Activated CD8-positive, alpha-beta memory T cell treated with anti-CD3 and anti-CD28 coated beads, Interleukin-2, amount 50 U/mL, for 1 hour (primary cell): ENCODE measurements around the gene AMBRA1.
"Not testable (repeated sequence)": the region's sequence is repeated elsewhere in the genome, so short reads cannot be mapped to it uniquely, and the experiment has no call there.

ENCODE experiments used
- DNase-seq: peaks from one replicate; pipeline ENCODE4 v3.0.0-alpha.2; 2020; ENCODE audit errors: extremely low read depth

The AMBRA1 gene

GRCh38 chr11:46382646-46383403, 211.0 kb downstream of the AMBRA1 start:
- DNase-seq: no peak

GRCh38 chr11:46381819-46382645, 211.8 kb downstream of the AMBRA1 start:
- DNase-seq: no peak

- DNase-seq: no peak
Measured at GRCh38 chr11:46381048-46381818, 212.6 kb downstream of the AMBRA1 start, which contains the start of gene MDK. Gene MDK, plus strand, starts transcription at chr11:46381669. Its CDS starts 389 bp downstream, at chr11:46382058.

GRCh38 chr11:46380340-46381047, 213.3 kb downstream of the AMBRA1 start:
- DNase-seq: no peak

GRCh38 chr11:46379482-46380293, 214.1 kb downstream of the AMBRA1 start:
- DNase-seq: not testable (repeated sequence)

GRCh38 chr11:46378811-46379481, 214.9 kb downstream of the AMBRA1 start:
- no peak for DNase-seq

- DNase-seq: no peak
Measured at GRCh38 chr11:46378296-46378695, 215.5 kb downstream of the AMBRA1 start.

- no peak for DNase-seq
Measured at GRCh38 chr11:46377831-46378230, 216.0 kb downstream of the AMBRA1 start.

- no peak for DNase-seq
Measured at GRCh38 chr11:46377290-46377689, 216.5 kb downstream of the AMBRA1 start.

- DNase-seq: no peak
Measured at GRCh38 chr11:46376258-46377050, 217.4 kb downstream of the AMBRA1 start.

- no peak for DNase-seq
Measured at GRCh38 chr11:46375392-46376101, 218.3 kb downstream of the AMBRA1 start.

- DNase-seq: no peak
Measured at GRCh38 chr11:46374815-46375214, 219.0 kb downstream of the AMBRA1 start.

- DNase-seq: no peak
Measured at GRCh38 chr11:46373787-46374740, 219.8 kb downstream of the AMBRA1 start.

- not testable (repeated sequence) for DNase-seq
Measured at GRCh38 chr11:46372501-46372900, 221.3 kb downstream of the AMBRA1 start.

GRCh38 chr11:46372086-46372485, 221.7 kb downstream of the AMBRA1 start:
- no peak for DNase-seq

GRCh38 chr11:46371262-46371661, 222.6 kb downstream of the AMBRA1 start:
- DNase-seq: not testable (repeated sequence)

GRCh38 chr11:46370253-46370652, 223.6 kb downstream of the AMBRA1 start:
- DNase-seq: no peak
